Stimulated activated CD8-positive, alpha-beta memory T cell treated with anti-CD3 and anti-CD28 coated beads, Interleukin-12 subunit alpha, Interleukin-12 subunit beta, amount 100 ng/mL, for 4 hours (primary cell): Measurements from ENCODE around the gene MPEG1.

Experiments
- DNase-seq: peaks from one replicate; pipeline ENCODE4 v3.0.0-alpha.2; 2020; ENCODE audit warnings: low read depth

Gene MPEG1

DNA sequence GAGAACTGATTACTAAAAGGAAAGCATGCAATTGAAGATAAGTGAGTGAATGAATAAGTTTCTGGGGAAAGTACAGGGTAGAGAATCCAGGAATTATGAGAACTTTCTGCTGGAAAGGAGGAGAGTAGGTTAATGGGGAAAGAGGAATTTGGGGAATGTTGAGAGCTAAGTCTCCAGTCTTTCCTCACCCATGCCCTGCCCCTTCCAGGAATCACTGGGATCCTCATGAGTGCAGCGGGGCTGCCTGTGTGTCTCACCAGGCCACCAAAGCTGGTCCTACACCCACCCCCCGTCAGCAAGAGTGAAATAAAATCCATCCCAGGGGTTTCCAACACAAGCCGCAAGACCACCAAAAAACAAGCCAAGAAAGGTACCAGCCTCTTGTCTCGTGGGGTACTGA, 23.8 kb downstream of the MPEG1 start:
- DNase-seq, result no peak

GRCh38 chr11:59187587-59187986, 25.1 kb downstream of the MPEG1 start:
- DNase-seq, result no peak

DNA sequence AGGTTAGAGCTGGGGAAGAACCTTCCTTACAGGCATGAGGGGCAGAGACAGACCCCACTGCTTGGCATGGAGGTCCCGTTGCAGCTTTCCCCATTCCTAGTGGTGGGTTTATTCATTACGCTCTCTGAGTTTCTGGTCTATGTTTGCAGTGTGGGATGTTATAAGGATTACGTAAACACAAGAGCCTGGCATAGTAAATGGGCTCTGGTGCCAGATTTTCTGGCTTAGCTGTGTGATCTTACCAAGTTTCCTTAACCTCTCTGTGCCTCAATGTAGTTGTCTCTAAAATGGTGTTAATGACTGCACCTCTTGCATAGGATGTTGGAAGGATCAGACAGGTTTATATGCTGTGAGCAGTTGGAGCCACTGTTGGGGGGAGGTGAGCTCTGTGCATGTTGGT, 25.7 kb downstream of the MPEG1 start:
- DNase-seq, result no peak

DNA sequence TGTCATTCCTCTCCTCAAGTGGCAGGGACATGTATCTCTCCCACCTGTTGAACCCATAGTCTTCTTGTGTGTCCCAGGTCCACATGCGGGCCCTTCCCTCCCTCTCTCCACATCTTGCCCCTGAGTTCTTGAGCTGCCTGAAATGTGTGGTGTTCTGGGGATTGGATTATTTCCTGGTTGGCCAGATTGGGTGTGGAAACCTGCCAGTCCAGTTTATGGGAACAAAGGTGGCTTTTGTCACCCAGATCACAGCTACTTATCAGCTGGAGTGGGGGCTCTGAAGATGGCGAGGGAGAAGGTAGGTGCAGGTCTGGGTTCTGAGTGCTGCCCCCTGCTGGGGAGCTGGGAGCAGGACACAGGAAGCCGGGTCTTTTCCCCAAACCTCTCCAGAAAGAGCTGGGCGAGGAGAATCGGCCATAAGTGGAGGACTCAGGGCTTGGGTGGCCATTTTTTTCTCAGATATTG, 26.6 kb downstream of the MPEG1 start:
- DNase-seq, result no peak

- no peak for DNase-seq
These were observed 27.3 kb downstream of the MPEG1 start for GRCh38 chr11:59185386-59185945.

GRCh38 chr11:59184691-59185339, 27.9 kb downstream of the MPEG1 start:
- no peak for DNase-seq

- no peak for DNase-seq
These were observed 29.0 kb downstream of the MPEG1 start for GRCh38 chr11:59183771-59184170.

GRCh38 chr11:59182457-59183151, 30.1 kb downstream of the MPEG1 start:
- no peak for DNase-seq

DNA sequence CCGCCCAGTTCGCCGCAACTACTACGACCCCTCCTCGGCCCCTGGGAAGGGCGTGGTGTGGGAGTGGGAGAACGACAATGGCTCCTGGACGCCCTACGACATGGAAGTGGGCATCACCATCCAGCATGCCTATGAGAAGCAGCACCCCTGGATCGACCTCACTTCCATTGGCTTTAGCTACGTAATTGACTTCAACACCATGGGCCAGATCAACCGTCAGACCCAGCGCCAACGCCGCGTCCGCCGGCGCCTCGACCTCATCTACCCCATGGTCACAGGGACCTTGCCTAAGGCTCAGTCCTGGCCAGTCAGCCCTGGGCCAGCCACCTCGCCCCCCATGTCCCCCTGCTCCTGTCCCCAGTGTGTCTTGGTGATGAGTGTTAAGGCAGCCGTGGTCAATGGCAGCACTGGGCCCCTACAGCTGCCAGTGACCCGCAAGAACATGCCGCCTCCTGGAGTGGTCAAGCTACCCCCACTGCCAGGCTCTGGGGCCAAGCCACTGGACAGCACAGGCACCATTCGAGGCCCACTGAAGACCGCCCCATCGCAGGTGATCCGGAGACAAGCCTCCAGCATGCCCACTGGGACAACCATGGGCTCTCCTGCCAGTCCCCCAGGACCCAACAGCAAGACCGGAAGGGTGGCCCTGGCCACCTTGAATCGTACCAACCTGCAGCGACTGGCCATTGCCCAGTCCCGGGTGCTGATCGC, 30.8 kb downstream of the MPEG1 start:
- no peak for DNase-seq

- no peak for DNase-seq
These were observed 31.8 kb downstream of the MPEG1 start for GRCh38 chr11:59180907-59181306.

GRCh38 chr11:59180168-59180776, 32.5 kb downstream of the MPEG1 start:
- no peak for DNase-seq

- DNase-seq, result no peak
These were observed 33.6 kb downstream of the MPEG1 start for GRCh38 chr11:59179121-59179520.

DNA sequence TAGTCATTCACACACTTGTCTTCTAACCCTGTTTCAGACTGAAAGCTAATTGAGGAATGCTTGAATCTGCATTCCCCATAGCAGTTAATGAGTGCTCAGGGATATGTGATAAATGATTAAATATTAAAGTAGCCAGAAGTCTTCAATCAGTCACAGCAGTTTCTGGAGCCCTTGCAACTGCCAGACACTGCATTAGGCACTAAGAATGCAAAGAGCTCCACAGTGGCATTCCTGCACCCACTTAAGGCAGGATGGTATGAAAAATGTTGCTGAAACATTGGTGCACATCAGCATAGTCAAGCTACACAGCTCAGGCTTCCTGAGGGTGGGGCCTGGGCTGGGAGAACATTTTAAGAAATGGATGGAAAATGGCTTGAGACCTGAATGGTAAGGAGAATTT, 34.3 kb downstream of the MPEG1 start:
- DNase-seq, result no peak

DNA sequence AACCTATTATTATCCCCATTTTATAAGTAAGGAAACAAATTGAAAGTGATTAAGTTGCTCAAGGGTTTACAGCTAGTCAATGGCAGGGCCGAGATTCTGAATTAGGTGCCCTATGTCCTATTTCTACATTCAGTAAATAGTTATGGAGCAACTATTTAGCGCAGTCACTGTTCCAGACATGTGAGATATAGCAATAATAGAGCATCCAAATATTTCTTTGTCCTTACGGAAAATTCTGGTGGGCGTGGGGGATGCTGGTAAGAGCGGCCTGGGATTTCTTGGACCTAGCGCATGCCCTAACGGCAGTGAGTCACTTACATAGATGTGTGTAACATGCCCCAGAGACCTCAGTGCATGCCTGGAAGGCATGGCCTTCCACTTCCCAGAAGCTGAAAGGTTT, 36.4 kb downstream of the MPEG1 start:
- no peak for DNase-seq

DNA sequence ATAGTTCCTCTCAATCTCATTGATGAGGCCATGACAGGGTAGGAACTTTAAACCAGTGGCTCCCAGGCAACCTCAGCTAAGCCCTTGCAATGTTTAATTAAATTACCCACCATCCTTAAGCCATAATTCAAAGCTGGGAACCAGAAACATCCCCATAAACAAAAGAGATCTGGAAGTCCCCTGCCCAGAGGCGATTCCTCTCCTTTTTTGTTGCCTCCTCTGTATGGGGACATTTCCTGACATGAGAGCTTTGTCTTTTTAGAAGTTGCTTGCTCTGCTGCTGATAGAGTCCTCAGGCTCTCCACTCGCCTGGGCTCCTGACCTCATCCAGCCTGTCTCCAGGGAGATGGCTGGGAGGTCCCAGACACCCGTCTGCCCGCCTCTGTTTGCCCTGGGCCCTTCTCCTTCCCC, 37.6 kb downstream of the MPEG1 start:
- DNase-seq, result no peak

GRCh38 chr11:59174664-59175033, 38.1 kb downstream of the MPEG1 start:
- DNase-seq, result no peak

- no peak for DNase-seq
These were observed 38.6 kb downstream of the MPEG1 start for GRCh38 chr11:59173964-59174663.

DNA sequence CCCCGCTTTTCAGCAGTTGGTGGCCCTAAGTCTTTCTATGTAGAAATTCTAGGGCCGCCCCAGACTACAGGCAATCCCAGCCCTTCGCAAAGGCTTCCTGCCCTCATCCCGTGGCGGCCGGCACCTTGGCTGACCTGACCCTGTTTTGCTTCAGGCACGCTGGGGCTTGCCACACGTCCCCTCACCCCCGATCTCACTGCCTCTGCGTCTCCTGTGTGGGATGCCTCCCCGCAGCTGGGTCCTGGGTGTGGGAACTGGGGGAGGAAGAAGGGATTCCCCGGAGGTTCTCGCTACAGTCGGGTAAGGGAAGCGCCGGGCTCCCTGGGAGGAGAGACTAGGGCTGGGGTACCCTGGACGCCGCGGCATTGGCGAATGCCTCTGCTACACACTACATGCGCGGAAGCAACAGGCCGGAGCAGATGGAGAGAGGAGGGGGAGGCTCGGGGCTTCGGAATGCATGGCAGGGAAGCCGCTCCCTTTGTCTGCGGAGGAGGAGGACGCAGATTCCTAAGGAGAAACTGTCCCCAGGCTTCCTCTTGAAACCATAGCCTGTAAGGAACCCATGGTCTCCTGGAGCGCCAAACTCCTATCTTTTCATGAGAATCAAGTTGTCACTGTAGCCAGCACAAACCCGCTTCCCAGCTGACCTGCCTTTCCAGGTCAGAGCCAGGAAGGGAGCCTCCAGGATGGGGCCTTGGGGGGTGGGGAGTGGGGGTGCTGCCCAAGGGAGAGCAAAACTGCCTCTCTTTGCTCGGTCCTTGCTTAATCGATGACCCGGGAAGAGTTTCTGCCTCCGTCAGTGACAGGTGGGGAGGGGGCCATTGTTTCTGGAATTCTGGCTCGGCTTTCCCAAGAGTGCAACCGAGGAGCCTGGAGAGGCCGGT, 39.4 kb downstream of the MPEG1 start:
- DNase-seq, result no peak

GRCh38 chr11:59172345-59173079, 40.2 kb downstream of the MPEG1 start:
- DNase-seq, result no peak
